K562 (cell line): ENCODE data around the gene FDX1. TPM values are rescaled to one million over a fixed set of nuclear protein-coding genes. Genes with fewer than 3 reads are reported as not detected.

Source experiments
- ARID2 ChIP-seq: fragments of 450-650 bp; IDR thresholded peaks from 2 replicates; pipeline ENCODE4 v1.6.1; 2017; ENCODE audit warnings: antibody characterized with exemption, mild to moderate bottlenecking
- BDP1 ChIP-seq: IDR thresholded peaks from 3 replicates; pipeline ENCODE4 v1.6.1; 2011; ENCODE audit not compliant: insufficient read length, insufficient read depth
- FIP1L1 ChIP-seq: fragments of 200-400 bp; formaldehyde crosslinking; IDR thresholded peaks from 2 replicates; pipeline ENCODE4 v1.6.1; 2018; ENCODE audit warnings: mild to moderate bottlenecking, low read depth, low read length; ENCODE audit not compliant: poor library complexity, severe bottlenecking
- HNRNPLL ChIP-seq: fragments of 200-400 bp; formaldehyde crosslinking; IDR thresholded peaks from 2 replicates; pipeline ENCODE4 v1.6.1; 2017; ENCODE audit warnings: low read length, low read depth, mild to moderate bottlenecking; ENCODE audit not compliant: poor library complexity, severe bottlenecking
- HOXB6 ChIP-seq: fragments of 250-450 bp; sonication (Bioruptor Pico); IDR thresholded peaks from 2 replicates; pipeline ENCODE4 v1.5.1; 2022; ENCODE audit warnings: mild to moderate bottlenecking, borderline replicate concordance
- NCOA6 ChIP-seq: fragments of 450-650 bp; IDR thresholded peaks from 2 replicates; pipeline ENCODE4 v1.6.1; 2017; ENCODE audit warnings: mild to moderate bottlenecking
- NFATC3 ChIP-seq: fragments of 450-650 bp; IDR thresholded peaks from 2 replicates; pipeline ENCODE4 v1.6.1; 2017; ENCODE audit warnings: mild to moderate bottlenecking
- NFIC ChIP-seq: fragments of 450-650 bp; IDR thresholded peaks from 2 replicates; pipeline ENCODE4 v1.6.1; 2017; ENCODE audit warnings: mild to moderate bottlenecking, inconsistent platforms
- NFIX ChIP-seq: fragments of 250-450 bp; sonication (Bioruptor Pico); IDR thresholded peaks from 2 replicates; pipeline ENCODE4 v1.4.0; 2020; ENCODE audit warnings: low read depth, mild to moderate bottlenecking, moderate library complexity
- NR4A1 ChIP-seq, 2 experiments: fragments of 250-450 bp in 1 of 2; fragments of 450-650 bp in 1 of 2; sonication (Bioruptor Pico) in 1 of 2; IDR thresholded peaks; 2 replicates each; pipeline versions ENCODE4 v1.4.0 to v1.6.1; 2016 to 2020; ENCODE audit warnings: mild to moderate bottlenecking in 2 of 2, missing compliant biosample characterization in 1 of 2, missing genetic modification characterization in 1 of 2, moderate library complexity in 1 of 2
- PHB2 ChIP-seq: fragments of 450-650 bp; IDR thresholded peaks from 2 replicates; pipeline ENCODE4 v1.6.1; 2017; ENCODE audit warnings: low read depth
- PREB ChIP-seq: sonication (generic); formaldehyde crosslinking; IDR thresholded peaks from 2 replicates; pipeline ENCODE4 v1.8.1; 2023; ENCODE audit warnings: mild to moderate bottlenecking, missing genetic modification reagents
- SAFB2 ChIP-seq: fragments of 200-400 bp; formaldehyde crosslinking; IDR thresholded peaks from 2 replicates; pipeline ENCODE4 v1.6.1; 2018; ENCODE audit warnings: borderline replicate concordance, low read length, low read depth, moderate library complexity; ENCODE audit not compliant: severe bottlenecking
- SIN3B ChIP-seq: fragments of 450-650 bp; IDR thresholded peaks from 2 replicates; pipeline ENCODE4 v1.6.1; 2017; ENCODE audit warnings: low read depth, mild to moderate bottlenecking, moderate library complexity
- SMAD4 ChIP-seq: fragments of 250-450 bp; sonication (Bioruptor Pico); conservative IDR thresholded peaks from 2 replicates; pipeline ENCODE4 v1.8.0; 2021; ENCODE audit warnings: inconsistent platforms, mild to moderate bottlenecking, moderate library complexity
- SNRNP70 ChIP-seq: fragments of 200-400 bp; formaldehyde crosslinking; optimal IDR thresholded peaks from 2 replicates; pipeline ENCODE3; 2017; ENCODE audit warnings: low read depth, low read length
- TRIM28 ChIP-seq: fragments of 450-650 bp; IDR thresholded peaks from 2 replicates; pipeline ENCODE4 v1.6.1; 2017
- XRCC3 ChIP-seq: fragments of 450-650 bp; IDR thresholded peaks from 2 replicates; pipeline ENCODE4 v1.6.1; 2017; ENCODE audit warnings: mild to moderate bottlenecking, moderate library complexity
- ZFP1 ChIP-seq: fragments of 450-650 bp; formaldehyde crosslinking; IDR thresholded peaks from 2 replicates; pipeline ENCODE4 v1.4.0; 2020; ENCODE audit warnings: mild to moderate bottlenecking, mixed read lengths
- ZNF274 ChIP-seq: IDR thresholded peaks from 2 replicates; pipeline ENCODE4 v1.6.1; 2011; ENCODE audit warnings: low read depth, mild to moderate bottlenecking, low read length, moderate library complexity, borderline replicate concordance
- ZNF408 ChIP-seq: fragments of 250-450 bp; sonication (Bioruptor Pico); IDR thresholded peaks from 2 replicates; pipeline ENCODE4 v1.4.0; 2020; ENCODE audit warnings: low read depth, mild to moderate bottlenecking, moderate library complexity
- ZNF785 ChIP-seq: fragments of 250-450 bp; sonication (Bioruptor Pico); IDR thresholded peaks from 2 replicates; pipeline ENCODE4 v1.4.0; 2020; ENCODE audit warnings: mild to moderate bottlenecking
- polyA plus RNA-seq, 8 experiments: library from polyadenylated mRNA; depleted of rRNA in 4 of 8; stranded (reverse) in 5 of 8; unstranded in 3 of 8; fragments of >200 nt; fragmentation: Nextera tagmentation in 2 of 8; fragmentation: Illumina TruSeq in 1 of 8; extraction: Ambion mirVana in 2 of 8; extraction: Trizol in 1 of 8; gene quantifications; 2 replicates each; pipeline versions ENCODE4 v1.2.1 to v1.2.3, GENCODE V29; 2011 to 2014; ENCODE audit warnings: inconsistent platforms in 1 of 8, missing spikeins in 1 of 8
- total RNA-seq, 7 experiments: library from RNA; depleted of rRNA in 6 of 7; stranded (reverse); fragments of >200 nt in 6 of 7; fragmentation: Illumina TruSeq in 2 of 7; extraction: Trizol in 2 of 7; gene quantifications; 2 replicates each; pipeline versions ENCODE4 v1.2.1 to v1.2.3, GENCODE V29; 2011 to 2021; ENCODE audit warnings: low replicate concordance in 1 of 7
- TF ChIP-seq, protein P1 (sequence below): IDR thresholded peaks from 3 replicates; pipeline ENCODE4 v1.6.1; 2011; ENCODE audit warnings: borderline replicate concordance, mild to moderate bottlenecking; ENCODE audit not compliant: insufficient read length, insufficient read depth
- TF ChIP-seq, protein P2 (sequence below), 3 experiments: IDR thresholded peaks in 2 of 3; conservative IDR thresholded peaks in 1 of 3; 2 replicates each; pipeline ENCODE4 v1.5.1; 2011 to 2012; ENCODE audit warnings: low read length in 3 of 3, mild to moderate bottlenecking in 3 of 3, control low read depth in 2 of 3, improper control_type of control experiment in 1 of 3, inconsistent platforms in 1 of 3, low read depth in 1 of 3, mixed read lengths in 1 of 3, moderate library complexity in 1 of 3; ENCODE audit not compliant: insufficient read depth in 2 of 3
- TF ChIP-seq, protein P3 (sequence below), 2 experiments: IDR thresholded peaks; 2 replicates each; pipeline ENCODE4 v1.6.1; 2011; ENCODE audit warnings: borderline replicate concordance in 1 of 2, control low read depth in 1 of 2, low read depth in 1 of 2, low read length in 1 of 2, mild to moderate bottlenecking in 1 of 2, mixed read lengths in 1 of 2, moderate library complexity in 1 of 2; ENCODE audit not compliant: insufficient read depth in 1 of 2, insufficient read length in 1 of 2, poor library complexity in 1 of 2, severe bottlenecking in 1 of 2; ENCODE audit errors: extremely low read depth in 1 of 2

The FDX1 gene
- total and polyA plus RNA-seq, 9 of the 15 experiments (the other 6 are each of a cell fraction or from before 2014, with no cell fraction given), result 6.4 to 14.3 (median 11.4) TPM

GRCh38 chr11:110429731-110430266 lies at the start of gene FDX1 (continued):
- TF ChIP-seq SIN3B (peak; percentile 58; the same call in 1 of the 2 replicates), FIP1L1 (peak; percentile 82), NCOA6 (no peak), PHB2 (no peak), ZNF785 (CRISPR knock-in tag) (no peak), ARID2 (no peak), NFIX (CRISPR knock-in tag) (no peak), ZNF274 (no peak), PREB (CRISPR knock-in tag) (no peak), SNRNP70 (no peak), NR4A1 (CRISPR knock-in tag; IDR thresholded peaks at IDR 0.05) (no peak), NR4A1 (tag; IDR thresholded peaks at IDR 0.05) (no peak), NFIC (no peak), ZNF408 (CRISPR knock-in tag) (no peak), NFATC3 (no peak), HNRNPLL (peak; percentile 55), BDP1 (no peak), SMAD4 (peak; percentile 92), HOXB6 (CRISPR knock-in tag) (no peak), XRCC3 (no peak), SAFB2 (no peak), TRIM28 (no peak), ZFP1 (CRISPR knock-in tag) (no peak)
- TF ChIP-seq, protein P1, sequence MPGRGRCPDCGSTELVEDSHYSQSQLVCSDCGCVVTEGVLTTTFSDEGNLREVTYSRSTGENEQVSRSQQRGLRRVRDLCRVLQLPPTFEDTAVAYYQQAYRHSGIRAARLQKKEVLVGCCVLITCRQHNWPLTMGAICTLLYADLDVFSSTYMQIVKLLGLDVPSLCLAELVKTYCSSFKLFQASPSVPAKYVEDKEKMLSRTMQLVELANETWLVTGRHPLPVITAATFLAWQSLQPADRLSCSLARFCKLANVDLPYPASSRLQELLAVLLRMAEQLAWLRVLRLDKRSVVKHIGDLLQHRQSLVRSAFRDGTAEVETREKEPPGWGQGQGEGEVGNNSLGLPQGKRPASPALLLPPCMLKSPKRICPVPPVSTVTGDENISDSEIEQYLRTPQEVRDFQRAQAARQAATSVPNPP, result no peak
- TF ChIP-seq, protein P2, sequence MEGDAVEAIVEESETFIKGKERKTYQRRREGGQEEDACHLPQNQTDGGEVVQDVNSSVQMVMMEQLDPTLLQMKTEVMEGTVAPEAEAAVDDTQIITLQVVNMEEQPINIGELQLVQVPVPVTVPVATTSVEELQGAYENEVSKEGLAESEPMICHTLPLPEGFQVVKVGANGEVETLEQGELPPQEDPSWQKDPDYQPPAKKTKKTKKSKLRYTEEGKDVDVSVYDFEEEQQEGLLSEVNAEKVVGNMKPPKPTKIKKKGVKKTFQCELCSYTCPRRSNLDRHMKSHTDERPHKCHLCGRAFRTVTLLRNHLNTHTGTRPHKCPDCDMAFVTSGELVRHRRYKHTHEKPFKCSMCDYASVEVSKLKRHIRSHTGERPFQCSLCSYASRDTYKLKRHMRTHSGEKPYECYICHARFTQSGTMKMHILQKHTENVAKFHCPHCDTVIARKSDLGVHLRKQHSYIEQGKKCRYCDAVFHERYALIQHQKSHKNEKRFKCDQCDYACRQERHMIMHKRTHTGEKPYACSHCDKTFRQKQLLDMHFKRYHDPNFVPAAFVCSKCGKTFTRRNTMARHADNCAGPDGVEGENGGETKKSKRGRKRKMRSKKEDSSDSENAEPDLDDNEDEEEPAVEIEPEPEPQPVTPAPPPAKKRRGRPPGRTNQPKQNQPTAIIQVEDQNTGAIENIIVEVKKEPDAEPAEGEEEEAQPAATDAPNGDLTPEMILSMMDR (IDR thresholded peaks at IDR 0.05 in 2 of 3, conservative IDR thresholded peaks at IDR 0.05 in 1 of 3; ENCODE audit: insufficient read depth in 2 of 3, low read depth in 1 of 3, low read length in 3 of 3), result peak; percentile 47 to 74 (median 53); a peak in 5 of 6 replicates
- TF ChIP-seq, protein P3, sequence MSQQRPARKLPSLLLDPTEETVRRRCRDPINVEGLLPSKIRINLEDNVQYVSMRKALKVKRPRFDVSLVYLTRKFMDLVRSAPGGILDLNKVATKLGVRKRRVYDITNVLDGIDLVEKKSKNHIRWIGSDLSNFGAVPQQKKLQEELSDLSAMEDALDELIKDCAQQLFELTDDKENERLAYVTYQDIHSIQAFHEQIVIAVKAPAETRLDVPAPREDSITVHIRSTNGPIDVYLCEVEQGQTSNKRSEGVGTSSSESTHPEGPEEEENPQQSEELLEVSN (IDR thresholded peaks at IDR 0.05; ENCODE audit: borderline replicate concordance in 1 of 2, extremely low read depth in 1 of 2, insufficient read depth in 1 of 2, insufficient read length in 1 of 2, low read depth in 1 of 2, low read length in 1 of 2, poor library complexity in 1 of 2, severe bottlenecking in 1 of 2), result peak; percentile 40 to 85
